CD14-positive monocyte (primary cell): ENCODE data around the gene PROS1. TPM values are rescaled to one million over a fixed set of nuclear protein-coding genes. Genes with fewer than 3 reads are reported as not detected.

Experiments
- DNase-seq, 3 donors: peaks; one replicate each; pipeline ENCODE4 v3.0.0-alpha.2; 2011 to 2022
- H2AFZ ChIP-seq: 2 replicates; pipeline ENCODE4 v1.6.0; 2012; ENCODE audit warnings: mild to moderate bottlenecking, low read depth, low read length, inconsistent platforms; ENCODE audit not compliant: insufficient read depth, poor library complexity, severe bottlenecking
- H3K27ac ChIP-seq, 2 donors: 1 replicate in 1 of 2; 2 replicates in 1 of 2; pipeline ENCODE4 v1.5.1; 2012 to 2013; ENCODE audit warnings: low read length in 2 of 2, control low read depth in 1 of 2, inconsistent platforms in 1 of 2, low read depth in 1 of 2, mild to moderate bottlenecking in 1 of 2
- H3K27me3 ChIP-seq, 2 donors: one replicate each; pipeline versions ENCODE4 v1.6.0 to v1.6.1; 2011 to 2013; ENCODE audit warnings: low read length in 2 of 2; ENCODE audit not compliant: control insufficient read depth in 2 of 2, insufficient read depth in 2 of 2
- H3K36me3 ChIP-seq, 2 donors: replicated peaks in 1 of 2; 1 replicate in 1 of 2; 2 replicates in 1 of 2; pipeline versions ENCODE4 v1.5.1 to v1.6.1; 2012 to 2013; ENCODE audit warnings: low read length in 2 of 2, control low read depth in 1 of 2, inconsistent platforms in 1 of 2, mild to moderate bottlenecking in 1 of 2; ENCODE audit not compliant: insufficient read depth in 2 of 2, control insufficient read depth in 1 of 2
- H3K4me1 ChIP-seq, 2 donors: 1 replicate in 1 of 2; 2 replicates in 1 of 2; pipeline versions ENCODE4 v1.5.1 to v1.6.1; 2012 to 2013; ENCODE audit warnings: low read length in 2 of 2, control low read depth in 1 of 2, inconsistent platforms in 1 of 2, mild to moderate bottlenecking in 1 of 2, moderate library complexity in 1 of 2; ENCODE audit not compliant: insufficient read depth in 2 of 2, control insufficient read depth in 1 of 2
- H3K4me2 ChIP-seq: replicated peaks from 2 replicates; pipeline ENCODE3; 2012; ENCODE audit warnings: low read length, moderate library complexity, mild to moderate bottlenecking; ENCODE audit not compliant: poor library complexity, severe bottlenecking; ENCODE audit errors: extremely low read depth
- H3K4me3 ChIP-seq, 3 experiments: fragments of 200-600 bp in 1 of 3; sonication (generic) in 1 of 3; replicated peaks in 1 of 3; 1 replicate in 2 of 3; 2 replicates in 1 of 3; pipeline ENCODE4 v1.5.1; 2011 to 2013; ENCODE audit warnings: low read length in 3 of 3, mild to moderate bottlenecking in 3 of 3, control low read depth in 2 of 3, low read depth in 2 of 3, inconsistent platforms in 1 of 3, moderate library complexity in 1 of 3
- H3K79me2 ChIP-seq: 2 replicates; pipeline ENCODE4 v1.6.0; 2012; ENCODE audit warnings: mild to moderate bottlenecking, control low read depth, inconsistent platforms, low read length, moderate library complexity; ENCODE audit not compliant: insufficient read depth
- H3K9ac ChIP-seq: 2 replicates; pipeline ENCODE4 v1.6.0; 2017; ENCODE audit warnings: low read length, mild to moderate bottlenecking; ENCODE audit not compliant: insufficient read depth, poor library complexity, severe bottlenecking
- H3K9me3 ChIP-seq, 2 donors: replicated peaks in 1 of 2; 1 replicate in 1 of 2; 2 replicates in 1 of 2; pipeline versions ENCODE4 v1.5.1 to v1.6.1; 2012 to 2013; ENCODE audit warnings: low read length in 2 of 2, control low read depth in 1 of 2; ENCODE audit not compliant: control insufficient read depth in 1 of 2, insufficient read depth in 1 of 2
- H4K20me1 ChIP-seq: 2 replicates; pipeline ENCODE4 v1.6.0; 2012; ENCODE audit warnings: mild to moderate bottlenecking, low read length, control low read depth, moderate library complexity; ENCODE audit not compliant: insufficient read depth
- H3K27ac Mint-ChIP-seq, 7 donors: one replicate each; pipeline ENCODE4 v1.8.0; 2020; ENCODE audit warnings: mild to moderate bottlenecking in 7 of 7, mixed read lengths in 7 of 7, moderate library complexity in 6 of 7, inconsistent platforms in 2 of 7
- H3K27me3 Mint-ChIP-seq, 3 donors: one replicate each; pipeline ENCODE4 v1.8.0; 2021 to 2022; ENCODE audit warnings: low read depth in 3 of 3, mild to moderate bottlenecking in 3 of 3, mixed read lengths in 3 of 3, moderate library complexity in 3 of 3, inconsistent platforms in 1 of 3
- H3K36me3 Mint-ChIP-seq, 2 donors: one replicate each; pipeline ENCODE4 v1.8.0; 2020; ENCODE audit warnings: mixed read lengths in 2 of 2, inconsistent platforms in 1 of 2, mild to moderate bottlenecking in 1 of 2
- H3K4me1 Mint-ChIP-seq: one replicate; pipeline ENCODE4 v1.8.0; 2020; ENCODE audit warnings: mild to moderate bottlenecking, mixed read lengths
- H3K4me3 Mint-ChIP-seq, 2 donors: one replicate each; pipeline ENCODE4 v1.8.0; 2020; ENCODE audit warnings: mild to moderate bottlenecking in 2 of 2, mixed read lengths in 2 of 2, moderate library complexity in 1 of 2
- H3K9me3 Mint-ChIP-seq, 7 donors: one replicate each; pipeline ENCODE4 v1.8.0; 2020 to 2022; ENCODE audit warnings: mixed read lengths in 7 of 7, mild to moderate bottlenecking in 6 of 7, moderate library complexity in 6 of 7, inconsistent platforms in 2 of 7
- WGBS: methylation state at CpG from one replicate; pipeline ENCODE4 v1.1.5; 2013; ENCODE audit warnings: missing lambda C conversion rate; ENCODE audit not compliant: insufficient coverage; 5-methylcytosine and 5-hydroxymethylcytosine counted together
- intact Hi-C, 2 donors: fragments of 100-400 bp; cut with micrococcal nuclease; formaldehyde crosslinking; loops; one replicate each; pipeline versions ENCODE4 v1.15.0 to v1.15.1; 2023
- polyA plus RNA-seq, 3 donors: library from polyadenylated mRNA; depleted of rRNA in 1 of 3; unstranded in 2 of 3; stranded (reverse) in 1 of 3; fragments of 300-500 nt in 2 of 3; fragments of >200 nt in 1 of 3; fragmentation: Illumina TruSeq in 2 of 3; gene quantifications; 1 replicate in 2 of 3; 2 replicates in 1 of 3; pipeline ENCODE4 v1.2.3, GENCODE V29; 2012 to 2021
- TF ChIP-seq, protein P1 (sequence below): fragments of 200-600 bp; IDR thresholded peaks from one replicate; pipeline ENCODE4 v1.8.0; 2022; ENCODE audit warnings: antibody characterized with exemption, mild to moderate bottlenecking

The PROS1 gene
- polyA plus RNA-seq, 3 donors: 0.21 to 0.85 (median 0.58) TPM

- Histone ChIP-seq H3K4me1 (no peaks in the 10 kb centered on the region), H2AFZ (no peak overlapping the region), H4K20me1 (no peaks in the 10 kb centered on the region), H3K4me2 (no peak overlapping the region), H3K36me3 (no peaks in the 10 kb centered on the region), H3K9me3 (peaks cover 1 to 7% of the 10 kb centered on the region in 2 donors), H3K4me3 (no peak overlapping the region), H3K27ac (no peak overlapping the region), H3K9ac (no peak overlapping the region), H3K27me3 (no peaks in the 10 kb centered on the region), H3K79me2 (no peaks in the 10 kb centered on the region)
- Mint-ChIP-seq H3K9me3 (peaks cover 0 to 6% (median 1%) of the 10 kb centered on the region in 7 donors), H3K4me3 (no peak overlapping the region), H3K4me1 (no peaks in the 10 kb centered on the region), H3K27me3 (no peaks in the 10 kb centered on the region), H3K27ac (no peak overlapping the region), H3K36me3 (no peaks in the 10 kb centered on the region)
- intact Hi-C loops: no loop called here
- TF ChIP-seq, protein P1, sequence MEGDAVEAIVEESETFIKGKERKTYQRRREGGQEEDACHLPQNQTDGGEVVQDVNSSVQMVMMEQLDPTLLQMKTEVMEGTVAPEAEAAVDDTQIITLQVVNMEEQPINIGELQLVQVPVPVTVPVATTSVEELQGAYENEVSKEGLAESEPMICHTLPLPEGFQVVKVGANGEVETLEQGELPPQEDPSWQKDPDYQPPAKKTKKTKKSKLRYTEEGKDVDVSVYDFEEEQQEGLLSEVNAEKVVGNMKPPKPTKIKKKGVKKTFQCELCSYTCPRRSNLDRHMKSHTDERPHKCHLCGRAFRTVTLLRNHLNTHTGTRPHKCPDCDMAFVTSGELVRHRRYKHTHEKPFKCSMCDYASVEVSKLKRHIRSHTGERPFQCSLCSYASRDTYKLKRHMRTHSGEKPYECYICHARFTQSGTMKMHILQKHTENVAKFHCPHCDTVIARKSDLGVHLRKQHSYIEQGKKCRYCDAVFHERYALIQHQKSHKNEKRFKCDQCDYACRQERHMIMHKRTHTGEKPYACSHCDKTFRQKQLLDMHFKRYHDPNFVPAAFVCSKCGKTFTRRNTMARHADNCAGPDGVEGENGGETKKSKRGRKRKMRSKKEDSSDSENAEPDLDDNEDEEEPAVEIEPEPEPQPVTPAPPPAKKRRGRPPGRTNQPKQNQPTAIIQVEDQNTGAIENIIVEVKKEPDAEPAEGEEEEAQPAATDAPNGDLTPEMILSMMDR: no peak
- no CpG with 5 or more reads among the region's 1 CpG for WGBS
- no peak for DNase-seq
Measured at GRCh38 chr3:93936549-93936948, 37.1 kb downstream of the PROS1 start.

DNA sequence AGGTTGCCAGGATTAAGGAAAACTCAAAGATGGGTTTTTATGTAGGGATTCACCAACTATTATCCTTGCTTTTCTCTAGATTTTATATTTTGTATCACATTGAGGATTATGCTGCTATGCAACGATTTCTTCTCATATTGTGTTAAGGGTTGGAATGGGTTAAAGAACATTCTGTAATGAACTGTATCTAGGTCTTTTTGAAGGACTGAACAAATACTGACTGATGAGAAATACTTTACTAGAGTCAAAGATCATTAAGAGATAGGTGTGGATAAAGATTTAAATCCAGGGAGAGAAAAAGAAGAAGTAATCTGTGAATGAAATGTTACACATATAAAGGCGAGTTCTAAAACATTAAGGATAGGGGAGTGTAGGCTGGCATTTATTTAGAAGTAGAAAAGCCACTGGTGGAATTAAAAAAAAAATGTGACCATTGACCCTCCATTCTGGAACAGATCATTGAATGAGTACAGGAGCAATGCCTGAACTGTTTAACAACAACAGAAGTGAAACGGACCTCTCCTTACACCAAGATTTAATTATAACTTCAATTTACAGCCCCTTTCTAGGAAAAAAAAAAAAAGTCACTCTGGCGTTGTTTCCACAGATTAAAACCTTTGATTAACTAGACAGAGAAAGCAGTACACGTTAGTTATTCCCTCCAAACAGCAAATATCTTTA lies 39.2 kb downstream of the PROS1 start:
- peaks cover 0 to 6% (median 1%) of the 10 kb centered on the region in 7 donors for H3K9me3 Mint-ChIP-seq
- Histone ChIP-seq H3K36me3 (no peaks in the 10 kb centered on the region), H2AFZ (no peak overlapping the region), H3K4me2 (no peak overlapping the region), H3K4me3 (no peak overlapping the region), H3K9me3 (no peaks in the 10 kb centered on the region), H3K27me3 (no peaks in the 10 kb centered on the region), H3K27ac (no peak overlapping the region), H3K9ac (no peak overlapping the region), H3K79me2 (no peaks in the 10 kb centered on the region), H3K4me1 (no peaks in the 10 kb centered on the region), H4K20me1 (no peaks in the 10 kb centered on the region)
- no peak overlapping the region for H3K4me3 Mint-ChIP-seq
- no peak for DNase-seq
- no peaks in the 10 kb centered on the region for H3K4me1 Mint-ChIP-seq
- TF ChIP-seq, protein P1: no peak
- intact Hi-C loops: no loop called here
- H3K36me3 Mint-ChIP-seq: no peaks in the 10 kb centered on the region
- H3K27me3 Mint-ChIP-seq: no peaks in the 10 kb centered on the region
- H3K27ac Mint-ChIP-seq: no peak overlapping the region
- 79% methylated on average over 2 of the region's 5 CpGs for WGBS
